ENCODE results near the gene ARL13A. TPM values are rescaled to one million over a fixed set of nuclear protein-coding genes. Genes with fewer than 3 reads are reported as not detected.

The ARL13A gene
- not detected in 2 replicates for total RNA-seq

GRCh38 chrX:100969408-100969807 is at the start of gene ARL13A:
Gene ARL13A (plus strand): TSS chrX:100969708. CDS start chrX:100973690, 3,982 bp downstream.

DNA sequence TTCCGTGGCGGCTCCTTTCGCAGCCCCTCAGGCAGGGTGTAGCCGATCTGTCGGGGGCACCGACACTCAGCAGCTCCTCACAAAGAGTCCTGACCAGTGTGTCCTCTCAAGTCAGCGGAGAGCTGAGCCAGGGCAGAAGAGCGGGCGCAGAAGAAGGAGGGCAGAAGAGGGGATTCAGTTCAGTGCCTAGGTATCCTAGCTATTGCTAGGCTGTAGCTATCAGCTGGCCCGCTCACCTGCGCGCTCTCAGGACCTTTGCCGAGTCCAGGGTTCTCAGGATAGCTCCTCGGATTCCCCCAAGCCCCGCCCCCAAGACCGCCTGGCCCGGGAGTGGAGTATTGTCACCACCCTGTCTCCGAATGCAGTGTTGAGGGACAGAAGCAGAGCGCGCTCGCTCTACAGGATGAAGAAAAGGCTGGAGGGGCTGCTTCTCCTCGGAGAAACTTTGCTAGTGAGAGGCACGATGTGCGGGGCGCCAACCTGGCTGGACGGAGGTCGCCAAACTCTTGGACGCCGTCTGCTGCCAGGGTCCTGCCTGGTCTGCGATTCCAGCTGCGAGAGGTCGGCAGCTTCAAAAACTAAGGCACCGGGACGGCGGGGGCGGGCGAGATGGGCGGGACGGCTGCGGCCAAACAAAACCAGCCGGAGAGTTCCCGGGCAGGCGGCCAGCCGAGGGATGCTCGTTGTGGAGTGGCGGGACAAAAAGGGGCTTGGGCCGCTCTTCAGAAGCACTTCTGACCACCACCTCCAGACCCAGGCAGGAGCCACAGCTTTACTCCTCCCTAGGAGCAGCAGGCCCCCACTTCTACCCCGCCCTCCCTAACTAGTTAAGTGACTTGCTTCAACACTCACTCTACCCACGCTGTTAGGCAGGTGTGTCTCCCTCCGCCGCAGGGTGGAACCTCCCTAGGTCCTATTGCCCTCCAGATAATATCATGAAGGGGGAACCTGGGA is 40.6 kb upstream of the ARL13A start, which contains the start of gene XKRX:
XKRX (minus strand) TSS at position 258 of the 954 bp plus-strand sequence. CDS start 613 bp downstream, outside the sequence.

Other genes starting within 250 kb of the ARL13A start
- 6.7 and 35.9 TPM in 2 replicates for gene SYTL4, start 237.6 kb upstream of the ARL13A start, total RNA-seq
- gene CSTF2, start 149.3 kb upstream of the ARL13A start, total RNA-seq: 14.8 and 22.7 TPM in 2 replicates
- gene NOX1, start 95.3 kb upstream of the ARL13A start, total RNA-seq: not detected in 2 replicates
- under 0.01 and 0.14 TPM in 2 replicates for gene XKRX, start 40.8 kb upstream of the ARL13A start, total RNA-seq
- gene TRMT2B, start 82.4 kb downstream of the ARL13A start, total RNA-seq: 9.8 and 16.7 TPM in 2 replicates
- 4.2 and 10.1 TPM in 2 replicates for gene TMEM35A, start 109.2 kb downstream of the ARL13A start, total RNA-seq
- gene CENPI, start 128.5 kb downstream of the ARL13A start, total RNA-seq: 3.0 and 15.8 TPM in 2 replicates